Measurements from ENCODE around the gene MTCH2.

Gene MTCH2

DNA sequence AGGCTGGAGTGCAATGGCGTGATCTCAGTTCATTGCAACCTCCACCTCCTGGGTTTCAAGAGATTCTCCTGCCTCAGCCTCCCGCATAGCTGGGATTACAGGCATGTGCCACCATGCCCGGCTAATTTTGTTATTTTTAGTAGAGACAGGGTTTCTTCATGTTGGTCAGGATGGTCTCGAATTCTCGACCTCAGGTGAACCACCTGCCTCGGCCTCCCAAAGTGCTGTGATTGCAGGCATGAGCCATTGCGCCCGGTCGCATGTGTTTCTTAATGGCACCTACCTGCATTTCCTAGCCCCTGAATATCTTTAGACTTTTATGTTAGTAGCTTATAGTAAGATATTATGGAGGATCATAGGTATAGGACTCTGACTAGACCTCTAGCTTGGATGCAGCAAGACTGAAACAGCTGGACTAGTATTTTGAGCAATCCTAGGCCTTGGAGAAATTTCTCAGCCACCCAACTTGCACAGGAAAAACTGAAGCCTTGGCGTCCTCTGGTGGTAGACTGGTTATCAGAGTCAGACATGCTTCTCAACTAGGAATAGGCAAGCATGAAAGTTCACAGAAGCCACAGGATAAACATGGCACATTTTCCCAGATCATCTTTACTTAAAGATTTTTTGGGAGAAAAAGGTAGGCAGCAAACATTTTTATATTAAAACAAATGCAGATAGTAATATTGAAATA lies 25.5 kb downstream of the MTCH2 start:
- Histone ChIP-seq H3K9me3 (ENCODE audit: control insufficient read depth, insufficient read depth, low read length) (no peaks in the 10 kb centered on the region), H3K36me3 (ENCODE audit: insufficient read depth, low read length) (0 out of 2 replicates have a peak, but pooled peaks cover under 1% of the 10 kb centered on the region), H3K9ac (ENCODE audit: low read depth, low read length) (no peak overlapping the region), H3K4me1 (ENCODE audit: insufficient read depth, low read length) (no peaks in the 10 kb centered on the region)

DNA sequence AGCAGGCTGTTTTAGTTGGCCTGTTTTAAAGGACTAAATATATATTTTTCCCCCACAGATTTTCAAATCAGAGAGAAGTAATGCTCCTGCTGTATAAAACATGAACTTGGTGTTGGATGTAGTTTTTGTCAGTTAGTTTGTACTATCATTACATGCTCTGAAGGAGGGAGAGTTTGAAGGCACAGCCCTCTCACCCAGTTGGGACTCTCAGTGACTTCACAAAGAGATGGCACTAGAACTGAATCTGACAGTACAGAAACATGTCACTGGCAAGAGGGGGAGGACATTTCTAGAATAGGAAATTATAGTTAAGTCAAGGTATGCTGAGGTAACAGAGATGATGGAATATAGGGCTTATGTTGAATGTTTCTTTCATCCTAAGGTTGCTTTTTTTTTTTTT lies 27.1 kb downstream of the MTCH2 start:
- Histone ChIP-seq H3K9ac (ENCODE audit: low read depth, low read length) (no peak overlapping the region), H3K9me3 (ENCODE audit: control insufficient read depth, insufficient read depth, low read length) (no peaks in the 10 kb centered on the region), H3K36me3 (ENCODE audit: insufficient read depth, low read length) (no peaks in the 10 kb centered on the region), H3K4me1 (ENCODE audit: insufficient read depth, low read length) (no peaks in the 10 kb centered on the region)

DNA sequence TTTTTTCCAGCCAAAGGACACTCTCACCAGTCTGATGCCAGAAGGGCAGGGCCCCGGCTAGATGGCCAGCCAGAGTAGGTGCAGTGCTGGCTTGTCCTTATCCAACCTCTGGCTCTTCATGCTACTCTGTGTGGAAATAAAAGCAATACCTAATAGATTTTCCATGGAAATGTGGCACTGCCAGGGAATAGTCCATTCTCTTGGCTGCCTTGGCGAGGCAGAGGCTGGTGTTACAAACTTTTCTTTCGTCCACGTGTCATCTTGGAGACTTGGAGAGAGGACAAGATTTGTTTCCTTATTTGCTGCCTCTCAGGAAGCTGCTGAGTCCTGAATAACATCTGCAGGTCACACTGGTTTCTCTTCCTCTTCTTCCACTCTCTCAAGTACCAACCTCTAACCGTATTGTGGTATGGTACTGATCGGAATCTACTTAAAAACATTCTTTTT lies 31.0 kb downstream of the MTCH2 start:
- H3K4me1 ChIP-seq (ENCODE audit: insufficient read depth, low read length): no peaks in the 10 kb centered on the region
- no peaks in the 10 kb centered on the region for H3K9me3 ChIP-seq (ENCODE audit: control insufficient read depth, insufficient read depth, low read length)
- H3K9ac ChIP-seq (ENCODE audit: low read depth, low read length): no peak overlapping the region
- H3K36me3 ChIP-seq (ENCODE audit: insufficient read depth, low read length): no peaks in the 10 kb centered on the region

DNA sequence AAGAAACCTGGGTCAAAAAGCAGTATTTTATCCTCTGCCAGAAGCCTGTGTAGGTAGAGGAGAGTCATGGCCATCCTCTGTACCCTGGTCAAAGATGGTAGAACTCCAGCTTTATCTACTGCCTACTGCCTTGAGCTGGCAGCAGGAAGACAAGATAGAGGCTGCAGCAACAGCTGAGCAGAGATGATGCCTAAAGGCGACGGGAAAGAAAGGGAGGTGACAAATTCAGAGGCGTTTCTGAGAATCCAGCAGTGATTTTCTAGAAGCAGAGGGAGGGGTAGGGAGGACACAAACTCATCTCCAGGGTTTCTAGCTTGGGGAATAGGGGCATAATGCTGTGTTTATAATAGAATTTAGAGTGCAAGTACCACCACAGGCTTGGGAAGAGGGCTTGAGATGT lies 32.7 kb downstream of the MTCH2 start:
- Histone ChIP-seq H3K4me1 (ENCODE audit: insufficient read depth, low read length) (no peaks in the 10 kb centered on the region), H3K9ac (ENCODE audit: low read depth, low read length) (no peak overlapping the region), H3K36me3 (ENCODE audit: insufficient read depth, low read length) (no peaks in the 10 kb centered on the region), H3K9me3 (ENCODE audit: control insufficient read depth, insufficient read depth, low read length) (no peaks in the 10 kb centered on the region)

DNA sequence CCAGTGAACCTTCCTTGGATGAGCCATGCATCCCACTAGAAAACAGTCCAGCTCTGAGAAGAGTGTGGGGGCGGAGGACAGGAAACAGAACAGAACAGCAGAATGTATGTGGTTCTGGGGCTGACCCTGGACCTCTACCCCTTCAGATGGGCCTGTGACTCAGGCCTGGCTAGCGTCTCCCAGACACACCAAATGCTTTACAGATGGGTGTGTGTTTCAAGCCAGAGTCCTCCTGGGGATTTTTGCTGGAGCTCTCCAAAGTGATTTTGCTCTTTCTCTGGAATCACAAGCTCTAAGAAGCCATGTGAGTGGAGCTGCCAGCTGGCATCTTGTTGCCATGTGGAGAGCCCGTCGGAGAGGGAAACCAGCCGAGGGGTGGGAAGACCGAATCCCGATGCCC lies 35.0 kb downstream of the MTCH2 start:
- H3K9ac ChIP-seq (ENCODE audit: low read depth, low read length): no peak overlapping the region
- no peaks in the 10 kb centered on the region; the same call in 1 of the 2 replicates for H3K36me3 ChIP-seq (ENCODE audit: insufficient read depth, low read length)
- no peaks in the 10 kb centered on the region for H3K9me3 ChIP-seq (ENCODE audit: control insufficient read depth, insufficient read depth, low read length)
- H3K4me1 ChIP-seq (ENCODE audit: insufficient read depth, low read length): no peaks in the 10 kb centered on the region

DNA sequence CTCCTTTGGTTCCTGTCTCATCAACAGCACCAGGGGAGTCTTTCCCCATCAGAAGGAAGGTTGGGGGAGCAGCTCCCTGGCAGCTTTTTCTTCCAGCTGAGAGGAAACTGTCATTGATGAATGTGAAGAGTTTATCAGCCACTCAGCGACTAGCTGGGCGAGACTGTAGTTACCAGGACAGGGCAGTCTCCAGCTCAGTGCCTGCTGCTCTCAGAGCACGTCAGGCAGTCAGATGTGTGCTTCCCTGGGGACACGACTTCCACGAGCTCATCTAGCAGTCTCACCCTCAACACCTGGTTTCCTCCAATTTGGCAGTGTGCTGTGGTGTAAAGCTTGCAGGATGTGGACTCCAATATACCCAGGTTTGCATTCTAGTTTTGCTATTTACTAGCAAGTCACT lies 35.6 kb downstream of the MTCH2 start:
- no peaks in the 10 kb centered on the region; the same call in 1 of the 2 replicates for H3K36me3 ChIP-seq (ENCODE audit: insufficient read depth, low read length)
- no peaks in the 10 kb centered on the region for H3K4me1 ChIP-seq (ENCODE audit: insufficient read depth, low read length)
- H3K9ac ChIP-seq (ENCODE audit: low read depth, low read length): no peak overlapping the region
- no peaks in the 10 kb centered on the region for H3K9me3 ChIP-seq (ENCODE audit: control insufficient read depth, insufficient read depth, low read length)

DNA sequence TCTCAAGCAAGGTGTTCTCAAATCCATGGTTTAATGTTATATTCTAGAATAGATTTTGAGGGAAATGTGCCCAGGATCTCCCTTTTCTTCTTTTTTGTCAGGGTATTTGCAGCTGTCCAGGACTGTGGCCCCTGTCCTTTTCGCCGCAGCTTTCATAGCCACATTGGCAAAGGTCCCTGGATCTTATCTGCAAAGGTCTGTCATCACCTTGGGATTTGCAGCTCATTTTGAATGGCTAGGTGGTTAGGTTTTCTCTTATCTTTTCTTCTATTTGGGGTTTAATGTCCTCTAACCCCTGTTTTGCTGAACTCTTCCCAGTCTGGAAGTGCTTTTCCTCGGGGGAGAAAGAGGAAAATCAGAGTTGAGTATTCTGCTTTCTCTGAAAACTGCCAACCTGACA lies 36.4 kb downstream of the MTCH2 start:
- H3K4me1 ChIP-seq (ENCODE audit: insufficient read depth, low read length): no peaks in the 10 kb centered on the region
- no peak overlapping the region for H3K9ac ChIP-seq (ENCODE audit: low read depth, low read length)
- H3K36me3 ChIP-seq (ENCODE audit: insufficient read depth, low read length): no peaks in the 10 kb centered on the region; the same call in 1 of the 2 replicates
- no peaks in the 10 kb centered on the region for H3K9me3 ChIP-seq (ENCODE audit: control insufficient read depth, insufficient read depth, low read length)

DNA sequence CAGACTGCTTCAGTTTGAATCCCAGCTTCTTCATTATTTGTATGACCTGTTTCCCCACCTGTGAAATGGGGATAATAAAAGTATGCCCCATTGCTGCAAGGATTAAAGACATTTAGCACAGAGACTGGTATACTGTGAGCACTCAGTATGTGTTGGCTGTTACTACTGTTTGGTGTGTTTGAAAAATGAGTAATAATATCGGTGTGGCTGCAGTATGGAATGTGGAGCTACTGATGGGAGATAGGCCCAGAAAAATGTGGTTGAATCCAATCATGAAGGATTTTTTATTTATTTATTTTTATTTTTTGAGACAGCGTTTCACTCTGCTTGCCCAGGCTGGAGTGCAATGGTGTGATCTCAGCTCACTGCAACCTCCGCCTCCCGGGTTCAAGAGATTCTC lies 39.1 kb downstream of the MTCH2 start:
- Histone ChIP-seq H3K9me3 (ENCODE audit: control insufficient read depth, insufficient read depth, low read length) (no peaks in the 10 kb centered on the region), H3K4me1 (ENCODE audit: insufficient read depth, low read length) (no peaks in the 10 kb centered on the region), H3K36me3 (ENCODE audit: insufficient read depth, low read length) (no peaks in the 10 kb centered on the region; the same call in 1 of the 2 replicates), H3K9ac (ENCODE audit: low read depth, low read length) (no peak overlapping the region)

DNA sequence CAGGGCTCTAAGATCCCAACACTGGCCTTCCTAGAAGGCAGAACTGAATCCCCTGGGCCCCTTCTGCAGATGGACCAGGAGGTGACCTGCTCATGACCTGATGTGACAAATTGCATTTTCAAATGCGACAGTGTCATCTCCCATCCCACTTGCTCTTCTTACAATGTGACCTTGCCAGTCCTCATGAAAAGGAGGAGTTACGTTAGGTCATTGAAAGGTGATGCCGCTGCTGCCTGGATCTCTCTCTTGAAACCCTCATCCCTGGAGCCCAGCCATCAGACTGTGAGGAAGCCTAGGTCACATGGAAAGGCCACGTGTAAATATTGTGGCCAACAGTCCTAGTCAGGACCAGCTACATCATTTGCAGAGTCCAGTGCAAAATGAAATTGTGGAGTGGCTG lies 42.5 kb downstream of the MTCH2 start:
- H3K4me1 ChIP-seq (ENCODE audit: insufficient read depth, low read length): no peaks in the 10 kb centered on the region
- H3K9me3 ChIP-seq (ENCODE audit: control insufficient read depth, insufficient read depth, low read length): no peaks in the 10 kb centered on the region
- no peak overlapping the region for H3K9ac ChIP-seq (ENCODE audit: low read depth, low read length)
- no peaks in the 10 kb centered on the region; the same call in 1 of the 2 replicates for H3K36me3 ChIP-seq (ENCODE audit: insufficient read depth, low read length)

DNA sequence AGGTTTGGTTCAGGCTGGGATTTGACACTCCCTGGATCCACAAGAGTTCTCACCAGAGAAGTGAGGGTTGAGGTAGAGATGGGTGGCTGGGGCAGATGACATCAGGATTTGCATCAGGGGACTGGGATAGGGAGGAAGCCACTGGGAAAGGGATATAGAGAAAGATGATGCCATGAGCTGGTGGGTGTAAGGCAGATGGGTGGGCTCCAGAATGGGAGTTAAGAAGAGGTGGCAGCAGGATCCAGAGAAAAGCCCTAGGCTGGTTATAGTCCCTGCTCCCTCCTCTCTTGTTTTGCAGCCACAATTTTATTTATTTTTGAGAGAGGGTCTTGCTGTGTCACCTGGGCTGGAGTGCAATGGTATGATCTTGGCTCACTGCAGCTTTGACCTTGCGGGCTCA lies 46.4 kb downstream of the MTCH2 start:
- Histone ChIP-seq H3K9me3 (ENCODE audit: control insufficient read depth, insufficient read depth, low read length) (no peaks in the 10 kb centered on the region), H3K9ac (ENCODE audit: low read depth, low read length) (no peak overlapping the region), H3K4me1 (ENCODE audit: insufficient read depth, low read length) (peaks cover 11% of the 10 kb centered on the region; the same call in 1 of the 2 replicates), H3K36me3 (ENCODE audit: insufficient read depth, low read length) (no peaks in the 10 kb centered on the region)

DNA sequence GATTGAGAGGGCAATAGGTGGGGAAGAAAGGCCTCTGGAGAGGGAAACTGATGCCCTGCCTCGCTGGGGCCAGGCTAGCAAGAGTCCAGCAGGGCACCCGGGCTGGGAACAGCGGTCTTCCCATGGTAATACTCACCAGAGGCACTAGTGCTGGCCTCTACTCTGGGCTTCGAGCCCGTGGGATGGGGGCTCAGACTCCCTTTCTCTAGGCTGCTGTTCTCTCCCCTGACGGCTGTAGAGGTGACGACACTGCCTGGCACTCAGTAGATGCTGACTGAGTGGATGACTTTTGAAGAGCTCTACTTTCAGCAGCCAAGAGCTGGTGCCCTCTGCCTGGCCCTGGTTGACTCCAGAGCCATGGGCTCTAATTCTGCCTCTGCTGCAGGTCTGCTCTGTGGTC lies 47.3 kb downstream of the MTCH2 start:
- Histone ChIP-seq H3K9ac (ENCODE audit: low read depth, low read length) (no peak overlapping the region), H3K9me3 (ENCODE audit: control insufficient read depth, insufficient read depth, low read length) (no peaks in the 10 kb centered on the region), H3K4me1 (ENCODE audit: insufficient read depth, low read length) (peaks cover 11% of the 10 kb centered on the region; the same call in 1 of the 2 replicates)

DNA sequence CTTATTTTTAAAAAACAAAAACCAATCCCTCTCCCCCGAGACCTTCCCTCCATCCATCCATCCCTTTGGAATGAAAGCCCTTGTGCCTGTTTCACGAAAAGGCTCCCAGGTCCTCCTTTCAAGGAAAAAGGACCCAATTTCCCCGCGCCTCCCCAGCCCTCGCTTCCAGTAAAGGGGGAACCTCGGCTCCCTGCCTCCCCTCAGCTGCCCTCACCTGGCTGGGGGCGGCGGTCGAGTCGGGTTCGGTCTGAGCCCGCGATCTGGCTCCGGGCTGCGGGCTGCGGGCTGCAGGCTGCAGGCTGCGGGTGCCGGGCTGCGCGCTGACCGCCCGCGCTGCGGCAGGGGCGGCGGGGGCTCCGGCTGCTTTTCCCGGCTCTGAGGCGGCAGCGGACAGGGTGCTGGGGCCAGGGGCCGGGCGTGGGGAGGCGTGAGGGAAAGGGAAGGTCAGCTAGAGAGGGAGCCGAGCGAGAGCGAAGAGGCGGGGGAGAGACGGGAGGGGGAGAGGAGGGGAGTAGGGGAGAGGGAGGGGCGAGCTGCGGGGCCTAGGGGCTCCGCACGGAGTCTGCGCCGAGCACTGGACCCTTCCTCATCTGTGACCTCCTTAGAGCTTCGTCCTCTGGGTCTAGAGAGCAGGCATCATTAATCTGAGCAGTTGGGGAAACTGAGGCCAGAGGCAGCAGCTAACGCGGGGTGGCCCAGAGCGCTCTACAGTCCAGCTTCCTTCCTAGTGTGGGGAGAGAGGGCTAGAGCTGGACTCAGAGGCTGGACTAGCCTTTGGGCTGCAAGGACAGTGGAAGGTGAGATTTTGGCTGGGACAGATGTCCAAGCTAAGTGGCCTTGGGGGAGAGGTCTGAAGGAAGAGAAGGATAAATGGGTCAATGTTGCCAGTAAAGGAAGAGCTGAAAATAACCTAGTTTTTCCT lies 48.2 kb downstream of the MTCH2 start, which contains the start of gene C1QTNF4:
C1QTNF4 (minus strand) TSS at position 478 of the 922 bp plus-strand sequence. CDS start 3,601 bp downstream, outside the sequence.
- no peaks in the 10 kb centered on the region for H3K9me3 ChIP-seq (ENCODE audit: control insufficient read depth, insufficient read depth, low read length)
- H3K4me1 ChIP-seq (ENCODE audit: insufficient read depth, low read length): peaks cover 11% of the 10 kb centered on the region; the same call in 1 of the 2 replicates
- H3K36me3 ChIP-seq (ENCODE audit: insufficient read depth, low read length): no peaks in the 10 kb centered on the region
- peak within 1 kb of the TSS; percentile 76 for H3K9ac ChIP-seq (ENCODE audit: low read depth, low read length)

More for the DNA sequence above, 47.3 kb downstream of the MTCH2 start:
- H3K36me3 ChIP-seq (ENCODE audit: insufficient read depth, low read length): no peaks in the 10 kb centered on the region

DNA sequence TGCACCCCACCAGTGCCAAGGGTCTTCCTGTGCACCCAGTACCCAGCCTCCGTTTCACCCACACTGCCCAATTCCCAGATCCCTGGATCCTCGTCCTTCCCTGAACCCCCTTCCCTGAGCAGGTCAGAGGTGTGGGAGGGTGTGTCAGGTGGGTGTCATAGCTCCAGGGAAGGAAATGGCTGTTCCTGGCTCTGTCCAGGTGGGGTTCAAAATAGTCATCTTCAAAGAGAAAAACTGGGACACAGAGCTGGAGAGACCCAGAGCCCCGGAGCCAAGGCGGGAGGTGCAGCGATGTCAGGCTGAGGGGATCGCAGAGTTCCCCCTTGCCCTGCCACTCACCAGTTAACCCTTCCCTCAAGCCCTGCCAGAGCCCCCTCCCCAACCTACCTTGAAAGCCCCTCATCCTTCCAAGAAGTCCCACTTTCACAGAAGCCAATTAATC lies 48.8 kb downstream of the MTCH2 start:
- peaks cover 11% of the 10 kb centered on the region; the same call in 1 of the 2 replicates for H3K4me1 ChIP-seq (ENCODE audit: insufficient read depth, low read length)
- peak overlapping the region; percentile 76; the same call in 1 of the 2 replicates for H3K9ac ChIP-seq (ENCODE audit: low read depth, low read length)
- no peaks in the 10 kb centered on the region for H3K9me3 ChIP-seq (ENCODE audit: control insufficient read depth, insufficient read depth, low read length)
- no peaks in the 10 kb centered on the region for H3K36me3 ChIP-seq (ENCODE audit: insufficient read depth, low read length)

DNA sequence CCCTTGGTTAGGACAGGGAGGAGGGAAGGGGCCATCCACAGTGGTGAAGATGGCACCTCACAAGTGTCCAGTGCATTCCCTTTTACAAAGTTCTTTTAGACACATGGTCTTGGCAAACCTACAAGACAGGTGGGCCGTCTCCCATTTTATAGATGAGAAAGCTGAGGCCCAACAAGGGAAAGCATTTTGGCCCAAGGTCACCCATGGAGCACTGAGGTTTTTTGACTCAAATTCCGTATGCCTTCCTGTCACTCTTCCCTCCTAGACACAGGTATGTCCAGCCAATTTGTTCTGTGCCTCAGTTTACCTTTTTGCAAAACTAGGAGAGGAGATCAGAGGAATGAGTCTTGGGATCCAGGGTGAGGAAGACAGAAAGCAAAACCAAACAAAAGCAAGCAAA lies 49.4 kb downstream of the MTCH2 start:
- H3K4me1 ChIP-seq (ENCODE audit: insufficient read depth, low read length): peaks cover 11% of the 10 kb centered on the region; the same call in 1 of the 2 replicates
- H3K9ac ChIP-seq (ENCODE audit: low read depth, low read length): 0 out of 2 replicates have a peak overlapping the region, but pooled peaks have one; percentile 76

More for the DNA sequence above, 49.4 kb downstream of the MTCH2 start:
- Histone ChIP-seq H3K9me3 (ENCODE audit: control insufficient read depth, insufficient read depth, low read length) (no peaks in the 10 kb centered on the region), H3K36me3 (ENCODE audit: insufficient read depth, low read length) (no peaks in the 10 kb centered on the region)

Measured in ES-I3 (cell line).